Stomach smooth muscle (tissue), 2 donors: ENCODE measurements around the gene FAIM2.

Experiments
- H3K27ac ChIP-seq: one replicate; pipeline ENCODE4 v1.7.0; 2013; ENCODE audit warnings: mild to moderate bottlenecking, low read length, inconsistent platforms
- H3K27me3 ChIP-seq, 2 donors: one replicate each; pipeline ENCODE4 v1.7.0; 2013; ENCODE audit warnings: low read length in 2 of 2; ENCODE audit not compliant: insufficient read depth in 2 of 2, control insufficient read depth in 1 of 2
- H3K36me3 ChIP-seq, 2 donors: one replicate each; pipeline ENCODE4 v1.7.0; 2013; ENCODE audit warnings: low read length in 2 of 2; ENCODE audit not compliant: control insufficient read depth in 2 of 2, insufficient read depth in 2 of 2
- H3K4me1 ChIP-seq: one replicate; pipeline ENCODE4 v1.7.0; 2013; ENCODE audit warnings: low read length; ENCODE audit not compliant: control insufficient read depth, insufficient read depth
- H3K4me3 ChIP-seq, 2 donors: one replicate each; pipeline ENCODE4 v1.7.0; 2013; ENCODE audit warnings: low read length in 2 of 2
- H3K9ac ChIP-seq, 2 donors: one replicate each; pipeline ENCODE4 v1.7.0; 2013; ENCODE audit warnings: low read length in 2 of 2, mild to moderate bottlenecking in 1 of 2
- H3K9me3 ChIP-seq, 2 donors: one replicate each; pipeline ENCODE4 v1.7.0; 2013; ENCODE audit warnings: low read length in 2 of 2; ENCODE audit not compliant: control insufficient read depth in 2 of 2
- donor health status: healthy.
- donor health status: Pancreatic carcinoma.

FAIM2 gene

DNA sequence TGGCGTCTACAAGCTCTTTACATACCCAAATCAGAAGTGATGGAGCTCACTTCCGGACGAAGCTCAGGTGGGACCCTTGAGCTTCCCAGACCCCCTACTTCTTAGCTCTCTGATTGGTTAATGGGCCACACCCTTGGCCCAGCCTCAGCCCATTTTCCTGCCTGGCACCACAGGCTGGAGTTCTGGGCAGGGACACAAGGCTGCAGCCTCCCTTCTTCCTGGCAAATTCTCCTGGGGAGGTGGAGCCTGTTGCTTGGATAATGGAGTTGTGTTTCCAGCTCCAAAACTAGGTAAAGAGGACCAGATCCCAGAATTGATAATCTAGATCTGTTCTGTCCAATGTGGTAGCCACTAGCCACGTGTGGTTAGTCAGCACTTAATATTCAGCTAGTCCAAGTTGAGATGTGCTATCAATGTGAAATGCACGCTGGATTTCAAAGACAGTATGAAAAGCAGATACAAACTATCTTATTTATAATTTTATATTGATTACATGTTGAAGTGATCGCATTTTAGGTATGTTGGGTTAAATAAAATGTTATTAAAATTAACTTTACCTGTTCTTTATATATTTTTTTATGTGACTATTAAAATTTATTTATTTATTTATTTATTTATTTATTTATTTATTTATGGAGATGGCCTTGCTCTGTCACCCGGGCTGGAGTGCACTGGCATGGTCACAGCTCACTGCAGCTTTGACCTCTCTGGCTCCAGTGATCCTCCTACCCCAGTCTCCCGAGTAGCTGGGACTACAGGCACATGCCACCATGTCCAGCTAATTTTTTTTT lies 12.6 kb upstream of the FAIM2 start:
- H3K9ac ChIP-seq, result no peak overlapping the region
- H3K4me3 ChIP-seq, result no peak overlapping the region
- no peaks in the 10 kb centered on the region for H3K36me3 ChIP-seq
- H3K27ac ChIP-seq, result no peak overlapping the region
- no peaks in the 10 kb centered on the region for H3K9me3 ChIP-seq
- H3K4me1 ChIP-seq, result no peaks in the 10 kb centered on the region
- no peaks in the 10 kb centered on the region for H3K27me3 ChIP-seq

DNA sequence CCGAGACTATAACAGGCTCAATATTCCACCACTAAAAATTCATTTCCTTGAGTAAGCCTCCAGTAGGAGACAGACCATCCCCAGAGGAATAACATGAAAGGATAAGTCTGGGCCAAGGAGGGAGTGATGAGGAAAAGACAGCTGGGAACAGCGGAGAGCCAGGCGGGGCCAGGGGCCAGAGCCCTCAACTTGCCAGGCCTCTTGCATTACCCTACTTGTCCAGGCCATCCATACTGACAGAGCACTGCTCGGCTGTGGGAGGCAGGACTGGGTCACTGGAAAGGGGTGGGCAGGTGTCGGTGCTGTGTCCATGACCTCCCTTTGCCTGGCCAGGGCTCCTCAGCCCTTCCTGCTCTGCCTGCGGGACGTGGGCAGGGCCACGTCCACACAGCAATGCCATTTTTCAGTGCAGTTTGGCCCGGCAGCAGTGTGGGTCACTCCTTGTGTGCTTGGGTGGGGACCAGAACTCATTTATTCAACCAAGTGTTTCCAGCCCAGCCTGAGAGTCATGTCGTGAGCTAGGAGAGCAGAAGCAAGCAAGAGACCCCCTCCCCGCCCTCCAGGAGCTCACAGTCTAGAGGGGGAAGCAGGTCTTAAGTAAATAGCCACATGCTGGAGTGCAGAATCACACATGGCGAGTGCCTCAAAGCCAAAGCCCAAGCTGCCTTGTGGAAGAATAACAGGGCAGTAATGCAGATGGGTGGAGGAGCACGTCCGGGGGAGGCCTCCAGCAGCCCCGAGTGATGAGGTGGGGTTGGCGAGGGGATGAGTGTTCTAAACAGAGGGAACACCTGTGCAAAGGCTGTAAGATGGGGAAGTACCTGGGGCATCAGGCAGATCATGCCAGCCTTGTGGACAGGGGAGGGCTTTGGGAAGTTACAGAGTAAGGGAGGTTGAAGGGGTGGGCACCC lies 8.9 kb upstream of the FAIM2 start:
- no peaks in the 10 kb centered on the region for H3K36me3 ChIP-seq
- no peak overlapping the region for H3K4me3 ChIP-seq
- H3K4me1 ChIP-seq, result no peaks in the 10 kb centered on the region
- H3K9me3 ChIP-seq, result no peaks in the 10 kb centered on the region
- H3K27me3 ChIP-seq, result peaks cover 0 to 2% of the 10 kb centered on the region in 2 donors
- H3K9ac ChIP-seq, result no peak overlapping the region
- no peak overlapping the region for H3K27ac ChIP-seq

DNA sequence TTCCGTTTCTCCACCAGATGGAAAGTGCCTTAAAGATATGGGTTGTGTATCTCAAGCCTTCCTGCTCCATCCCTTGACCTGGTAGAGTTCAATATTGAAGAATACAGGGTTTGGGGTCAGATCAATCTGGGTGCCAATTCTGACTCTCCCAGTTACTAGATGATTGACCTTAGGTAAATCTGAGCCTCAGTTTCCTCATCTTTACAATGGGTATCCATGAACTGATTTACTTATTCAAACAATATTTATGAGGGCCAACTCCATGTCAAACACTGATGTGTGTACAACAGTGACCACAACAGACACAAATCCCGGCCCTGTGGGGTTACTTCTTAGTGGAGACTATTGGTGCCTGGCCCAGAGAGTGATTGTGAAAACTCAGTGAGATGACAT lies 7.5 kb upstream of the FAIM2 start:
- H3K27me3 ChIP-seq, result peaks cover 0 to 2% of the 10 kb centered on the region in 2 donors

DNA sequence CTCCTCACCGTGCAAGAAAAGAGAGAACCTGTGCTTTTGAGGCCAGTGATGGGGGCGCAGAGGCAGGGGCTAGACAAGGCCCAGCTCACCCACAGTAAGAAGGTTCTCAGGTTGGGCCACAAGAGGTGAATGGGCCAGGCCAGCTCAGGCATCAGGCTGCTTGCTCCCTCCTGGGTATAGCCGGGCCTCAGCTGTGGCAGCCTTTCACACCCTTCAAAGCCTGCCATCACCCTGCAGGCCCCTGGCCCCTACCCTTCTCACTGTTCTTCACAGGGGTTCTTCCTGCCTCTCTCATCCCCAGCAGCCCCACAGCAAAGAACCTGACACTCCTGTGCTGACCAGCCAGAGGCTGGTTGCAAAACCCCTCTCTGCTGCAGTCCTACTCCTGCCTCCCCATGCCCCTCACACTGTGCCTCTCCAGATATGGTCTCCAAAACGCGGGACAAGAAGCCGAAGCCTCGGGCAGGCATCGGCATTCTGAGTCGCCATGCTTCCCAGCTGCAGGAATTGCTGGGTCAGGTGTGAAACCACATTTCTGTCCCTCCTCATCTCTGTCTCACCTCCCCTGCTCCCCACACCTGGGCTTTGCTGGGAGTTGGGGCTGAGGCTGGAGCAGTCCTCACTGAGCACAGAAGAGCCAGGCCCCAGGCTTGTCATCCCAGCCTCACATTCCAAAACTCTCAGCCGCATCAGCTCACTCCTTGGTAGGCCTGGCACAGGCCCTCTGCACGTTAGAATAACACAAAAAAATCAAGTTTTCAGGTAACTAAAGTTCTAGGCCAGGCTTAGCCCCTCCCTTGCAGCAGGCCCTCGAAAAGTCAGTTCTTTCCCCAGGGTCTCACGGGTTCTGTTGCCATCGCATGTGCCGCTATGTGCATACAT lies 6.9 kb upstream of the FAIM2 start:
- Histone ChIP-seq H3K4me3 (no peak overlapping the region), H3K27ac (no peak overlapping the region), H3K36me3 (no peaks in the 10 kb centered on the region), H3K4me1 (peaks cover 6% of the 10 kb centered on the region), H3K9me3 (no peaks in the 10 kb centered on the region), H3K9ac (no peak overlapping the region), H3K27me3 (peaks cover 0 to 6% of the 10 kb centered on the region in 2 donors)

More for the DNA sequence above, 7.5 kb upstream of the FAIM2 start:
- no peak overlapping the region for H3K4me3 ChIP-seq
- no peak overlapping the region for H3K27ac ChIP-seq
- H3K9ac ChIP-seq, result no peak overlapping the region
- no peaks in the 10 kb centered on the region for H3K36me3 ChIP-seq
- no peaks in the 10 kb centered on the region for H3K9me3 ChIP-seq
- H3K4me1 ChIP-seq, result no peaks in the 10 kb centered on the region

DNA sequence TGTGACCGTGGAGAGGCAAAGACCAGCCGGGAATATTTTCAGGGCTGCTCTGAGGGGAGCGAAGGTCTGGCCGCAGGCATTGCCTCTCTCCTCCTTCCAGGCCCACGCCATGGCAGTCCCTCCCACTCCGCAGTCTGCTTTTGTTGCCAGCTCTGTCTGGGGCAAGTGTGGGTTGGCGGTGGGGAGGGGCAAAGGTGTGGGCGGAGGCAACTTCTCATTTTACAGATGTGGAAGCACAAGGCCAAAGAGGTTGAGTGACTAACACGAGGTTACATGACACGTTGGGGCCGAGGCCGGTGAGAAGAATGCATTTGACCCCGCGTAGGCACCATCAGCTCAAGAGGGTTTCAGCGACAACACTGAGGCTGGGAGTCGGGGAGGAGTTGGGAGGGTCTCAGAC lies 6.1 kb upstream of the FAIM2 start:
- Histone ChIP-seq H3K9ac (no peak overlapping the region), H3K9me3 (no peaks in the 10 kb centered on the region), H3K4me3 (no peak overlapping the region), H3K27me3 (peaks cover 0 to 6% of the 10 kb centered on the region in 2 donors), H3K36me3 (no peaks in the 10 kb centered on the region), H3K27ac (no peak overlapping the region), H3K4me1 (peaks cover 7% of the 10 kb centered on the region)

DNA sequence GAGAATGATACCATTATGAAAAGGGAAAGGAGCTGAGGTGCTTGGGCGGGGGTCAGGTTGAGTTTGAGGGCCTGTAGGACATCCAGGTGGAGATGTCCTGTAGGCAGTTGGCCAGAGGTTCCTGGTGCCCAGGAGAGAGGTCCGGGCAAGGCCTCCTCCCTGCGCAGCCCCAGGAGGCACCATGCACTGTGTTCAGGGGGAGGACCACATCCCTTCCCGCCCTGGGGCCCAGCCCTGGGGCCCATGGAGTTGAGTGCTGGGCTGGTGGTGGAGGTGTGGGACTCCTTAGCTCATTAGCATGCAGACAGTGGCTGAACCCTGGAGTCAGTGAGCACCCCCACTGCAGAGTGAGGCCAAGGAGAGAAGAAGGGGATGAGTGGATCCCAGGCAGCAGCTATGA lies 5.7 kb upstream of the FAIM2 start:
- H3K36me3 ChIP-seq, result no peaks in the 10 kb centered on the region
- no peaks in the 10 kb centered on the region for H3K9me3 ChIP-seq
- H3K27me3 ChIP-seq, result peaks cover 0 to 6% of the 10 kb centered on the region in 2 donors
- H3K4me1 ChIP-seq, result peaks cover 7% of the 10 kb centered on the region
- no peak overlapping the region for H3K4me3 ChIP-seq
- no peak overlapping the region for H3K9ac ChIP-seq
- H3K27ac ChIP-seq, result no peak overlapping the region

DNA sequence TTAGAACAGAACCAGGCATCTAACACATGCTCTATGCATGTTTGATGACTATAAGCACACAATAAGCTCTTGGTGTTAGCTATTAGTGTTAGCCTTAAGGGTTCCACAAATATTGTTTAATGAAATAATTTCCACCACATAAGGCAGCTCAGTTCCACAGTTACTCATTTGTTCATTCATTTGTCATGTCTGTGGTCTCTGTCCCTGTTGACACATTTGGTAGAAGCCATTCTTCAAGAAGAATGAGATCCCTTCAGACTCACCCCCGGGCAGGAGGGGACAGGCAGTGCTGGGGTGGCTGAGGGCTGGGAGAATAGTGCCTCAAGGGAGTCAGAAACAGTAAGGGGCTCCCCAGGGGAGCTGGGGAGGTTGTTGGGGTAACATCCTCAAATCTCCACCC lies 3.7 kb upstream of the FAIM2 start:
- H3K27me3 ChIP-seq, result peaks cover 0 to 6% of the 10 kb centered on the region in 2 donors
- no peak overlapping the region for H3K9ac ChIP-seq
- no peaks in the 10 kb centered on the region for H3K36me3 ChIP-seq
- H3K27ac ChIP-seq, result no peak overlapping the region
- H3K4me1 ChIP-seq, result peaks cover 7% of the 10 kb centered on the region
- no peaks in the 10 kb centered on the region for H3K9me3 ChIP-seq
- H3K4me3 ChIP-seq, result no peak overlapping the region

DNA sequence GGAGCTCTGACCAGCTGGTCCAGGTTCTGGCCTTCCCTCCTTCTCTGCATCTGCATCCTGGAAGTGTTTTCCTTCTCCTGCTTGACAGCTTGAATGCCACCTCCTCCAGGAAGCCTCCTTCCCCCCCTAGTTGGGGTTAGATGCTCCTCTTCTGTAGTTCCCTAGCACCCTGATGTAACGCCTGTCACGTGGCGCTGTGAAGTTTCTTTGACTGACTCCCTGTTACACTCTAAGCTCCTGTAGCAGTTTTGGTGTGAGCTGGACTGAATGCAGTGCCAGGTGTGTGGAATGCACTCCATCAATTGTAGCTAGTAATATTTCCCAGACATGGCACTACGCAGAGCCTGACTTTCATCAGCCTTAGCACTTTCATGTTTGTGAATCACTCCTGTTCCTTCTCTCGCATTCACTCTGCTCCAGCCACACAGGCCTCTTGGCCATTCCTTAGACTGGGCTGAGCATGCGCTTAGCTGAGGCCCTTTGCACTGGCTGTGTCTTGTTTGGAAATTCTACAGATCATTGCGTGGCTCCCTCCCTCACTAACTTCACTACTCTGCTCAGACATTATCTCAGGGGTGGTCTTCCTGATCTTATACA lies 2.1 kb upstream of the FAIM2 start:
- Histone ChIP-seq H3K27ac (peak overlapping the region; percentile 6), H3K36me3 (no peaks in the 10 kb centered on the region), H3K4me1 (peaks cover 7% of the 10 kb centered on the region), H3K4me3 (no peak overlapping the region), H3K9me3 (no peaks in the 10 kb centered on the region), H3K27me3 (peaks cover 0 to 8% of the 10 kb centered on the region in 2 donors), H3K9ac (peak overlapping the region in 1 of 2 donors; percentile 10)

DNA sequence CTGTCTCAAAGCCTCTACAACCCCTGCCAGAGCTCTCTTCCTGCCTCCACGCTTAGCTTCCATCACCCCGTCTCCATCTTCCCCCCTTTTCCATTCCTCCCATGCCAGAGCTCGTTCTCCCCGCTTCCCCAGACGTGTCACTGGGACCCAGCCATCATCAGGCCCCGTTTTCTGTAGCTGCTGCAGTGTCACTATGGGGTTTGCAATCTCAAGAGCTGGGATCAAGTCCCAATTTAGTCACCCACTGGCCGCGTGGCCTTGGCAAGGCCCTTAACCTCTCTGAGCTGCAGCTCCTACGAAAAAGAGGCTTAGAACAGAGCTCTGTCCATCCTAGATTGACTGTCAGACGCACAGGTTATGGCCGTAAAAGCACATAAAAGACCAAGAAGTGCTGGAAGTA lies 901 bp upstream of the FAIM2 start:
- Histone ChIP-seq H3K36me3 (no peaks in the 10 kb centered on the region), H3K27me3 (peaks cover 3 to 12% of the 10 kb centered on the region in 2 donors), H3K4me1 (peaks cover 7% of the 10 kb centered on the region), H3K4me3 (peak overlapping the region in 1 of 2 donors; percentile 61), H3K27ac (no peak overlapping the region), H3K9ac (no peak overlapping the region), H3K9me3 (no peaks in the 10 kb centered on the region)

DNA sequence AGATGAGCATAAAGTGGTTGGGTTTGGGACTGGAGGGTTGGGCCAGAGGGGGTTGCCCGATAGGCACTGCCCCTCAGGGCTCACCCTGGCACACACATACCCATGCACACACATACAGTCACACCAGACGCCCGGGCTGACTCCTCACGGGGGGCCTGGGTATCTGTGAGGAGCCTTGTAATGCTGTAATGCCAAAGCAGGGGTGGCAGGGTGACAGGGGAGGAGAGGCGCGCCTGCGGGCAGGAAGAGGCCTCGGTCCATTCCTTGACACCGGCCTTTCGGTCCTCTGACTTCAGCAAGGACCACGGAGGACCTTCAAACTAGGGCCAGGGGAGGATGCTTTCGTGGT lies 375 bp downstream of the FAIM2 start:
- Histone ChIP-seq H3K4me1 (peaks cover 7% of the 10 kb centered on the region), H3K9me3 (no peaks in the 10 kb centered on the region), H3K27me3 (peaks cover 7 to 10% of the 10 kb centered on the region in 2 donors), H3K36me3 (no peaks in the 10 kb centered on the region), H3K9ac (no peak overlapping the region), H3K27ac (no peak overlapping the region), H3K4me3 (peak overlapping the region in 1 of 2 donors; percentile 40)
